Natural killer cell (primary cell): ENCODE measurements around the gene GPSM1. TPM values are rescaled to one million over a fixed set of nuclear protein-coding genes. Genes with fewer than 3 reads are reported as not detected.

ENCODE experiments used
- ATAC-seq, 3 donors: fragments of 150-1000 bp in 2 of 3; fragments of 200-7000 bp in 1 of 3; cut with Tn5 transposase; 1 replicate in 1 of 3; 2 replicates in 2 of 3; pipeline ENCODE4 v1.10.0; 2021; ENCODE audit warnings: mild to moderate bottlenecking in 2 of 3, moderate library complexity in 2 of 3
- DNase-seq, 2 donors: peaks; one replicate each; pipeline versions ENCODE4 v3.0.0 to v3.0.0-alpha.2; 2013 to 2021; ENCODE audit warnings: mixed read lengths in 1 of 2
- H3K27ac ChIP-seq: one replicate; pipeline ENCODE4 v1.5.1; 2013; ENCODE audit warnings: mild to moderate bottlenecking, low read length
- H3K27me3 ChIP-seq: one replicate; pipeline ENCODE4 v1.6.1; 2013; ENCODE audit warnings: low read length; ENCODE audit not compliant: control insufficient read depth, insufficient read depth
- H3K36me3 ChIP-seq: one replicate; pipeline ENCODE4 v1.6.1; 2013; ENCODE audit warnings: low read length; ENCODE audit not compliant: control insufficient read depth, insufficient read depth
- H3K4me1 ChIP-seq: one replicate; pipeline ENCODE4 v1.6.1; 2013; ENCODE audit warnings: low read length; ENCODE audit not compliant: control insufficient read depth, insufficient read depth
- H3K4me3 ChIP-seq: one replicate; pipeline ENCODE4 v1.5.1; 2013; ENCODE audit warnings: low read length
- H3K9me3 ChIP-seq: one replicate; pipeline ENCODE4 v1.6.1; 2013; ENCODE audit warnings: low read length; ENCODE audit not compliant: control insufficient read depth, insufficient read depth
- H3K27ac Mint-ChIP-seq, 2 donors: one replicate each; pipeline ENCODE4 v1.8.0; 2022; ENCODE audit warnings: mild to moderate bottlenecking in 2 of 2, mixed read lengths in 2 of 2, moderate library complexity in 1 of 2
- H3K27me3 Mint-ChIP-seq, 2 donors: one replicate each; pipeline ENCODE4 v1.8.0; 2022; ENCODE audit warnings: low read depth in 2 of 2, mixed read lengths in 2 of 2
- H3K36me3 Mint-ChIP-seq: one replicate; pipeline ENCODE4 v1.8.0; 2022; ENCODE audit warnings: mixed read lengths
- H3K4me1 Mint-ChIP-seq, 2 donors: one replicate each; pipeline ENCODE4 v1.8.0; 2022; ENCODE audit warnings: mixed read lengths in 2 of 2
- H3K4me3 Mint-ChIP-seq: one replicate; pipeline ENCODE4 v1.8.0; 2022; ENCODE audit warnings: mild to moderate bottlenecking, moderate library complexity, mixed read lengths
- H3K9me3 Mint-ChIP-seq, 2 donors: one replicate each; pipeline ENCODE4 v1.8.0; 2022; ENCODE audit warnings: mixed read lengths in 2 of 2
- CTCF ChIP-seq: fragments of 200-600 bp; IDR thresholded peaks from one replicate; pipeline ENCODE4 v1.8.0; 2022; ENCODE audit warnings: antibody characterized with exemption
- WGBS: methylation state at CpG from one replicate; pipeline ENCODE4 v1.1.7; 2013; ENCODE audit warnings: missing lambda C conversion rate; ENCODE audit not compliant: insufficient coverage; 5-methylcytosine and 5-hydroxymethylcytosine counted together
- intact Hi-C: fragments of 100-400 bp; cut with micrococcal nuclease; formaldehyde crosslinking; loops from one replicate; pipeline ENCODE4 v1.14.2; 2022
- total RNA-seq, 4 donors: library from RNA; stranded (reverse); fragments of 120-200 nt in 1 of 4; gene quantifications; one replicate each; pipeline versions ENCODE4 v1.2.3 to v1.2.4, GENCODE V29; 2013 to 2022

GPSM1 gene
- total RNA-seq, 3 donors from 2014 or later (not counting 1 experiment from before 2014, with no cell fraction given) = 2.6 to 4.2 (median 3.4) TPM

GRCh38 chr9:136346157-136346481 lies 18.8 kb downstream of the GPSM1 start:
- ATAC-seq (no peak), DNase-seq (no peak)
- no peaks in the 10 kb centered on the region for H3K4me1 Mint-ChIP-seq
- no peak for TF ChIP-seq CTCF
- no peaks in the 10 kb centered on the region for H3K9me3 Mint-ChIP-seq
- intact Hi-C loops = no loop called here
- Histone ChIP-seq H3K9me3 (no peaks in the 10 kb centered on the region), H3K4me3 (no peak overlapping the region), H3K27me3 (no peaks in the 10 kb centered on the region), H3K27ac (no peak overlapping the region), H3K36me3 (no peaks in the 10 kb centered on the region), H3K4me1 (peaks cover 7% of the 10 kb centered on the region)
- no peak overlapping the region for H3K27ac Mint-ChIP-seq
- no peaks in the 10 kb centered on the region for H3K27me3 Mint-ChIP-seq
- no peak overlapping the region for H3K4me3 Mint-ChIP-seq
- no peaks in the 10 kb centered on the region for H3K36me3 Mint-ChIP-seq
- 87% methylated on average over 10 of the region's 10 CpGs for WGBS

- no peaks in the 10 kb centered on the region for H3K4me1 Mint-ChIP-seq
- 91% methylated on average over 20 of the region's 20 CpGs for WGBS
- H3K9me3 ChIP-seq = no peaks in the 10 kb centered on the region
- ATAC-seq (no peak), DNase-seq (no peak)
- no peak overlapping the region for H3K27ac ChIP-seq
- H3K36me3 ChIP-seq = no peaks in the 10 kb centered on the region
- H3K36me3 Mint-ChIP-seq = no peaks in the 10 kb centered on the region
- no peaks in the 10 kb centered on the region for H3K9me3 Mint-ChIP-seq
- H3K27me3 ChIP-seq = no peaks in the 10 kb centered on the region
- peaks cover 7% of the 10 kb centered on the region for H3K4me1 ChIP-seq
- no peaks in the 10 kb centered on the region for H3K27me3 Mint-ChIP-seq
- TF ChIP-seq CTCF = no peak
- intact Hi-C loops = no loop called here
- H3K4me3 Mint-ChIP-seq = no peak overlapping the region
- no peak overlapping the region for H3K4me3 ChIP-seq
- H3K27ac Mint-ChIP-seq = no peak overlapping the region
Observed at GRCh38 chr9:136346927-136347465, 19.7 kb downstream of the GPSM1 start.

- Mint-ChIP-seq H3K4me1 (no peaks in the 10 kb centered on the region), H3K27ac (no peak overlapping the region), H3K27me3 (no peaks in the 10 kb centered on the region), H3K36me3 (no peaks in the 10 kb centered on the region), H3K4me3 (no peak overlapping the region), H3K9me3 (no peaks in the 10 kb centered on the region)
- Histone ChIP-seq H3K27ac (no peak overlapping the region), H3K4me3 (no peak overlapping the region), H3K36me3 (no peaks in the 10 kb centered on the region), H3K4me1 (peaks cover 5% of the 10 kb centered on the region), H3K27me3 (no peaks in the 10 kb centered on the region), H3K9me3 (no peaks in the 10 kb centered on the region)
- no peak for DNase-seq
- WGBS = 91% methylated on average over 34 of the region's 34 CpGs
- TF ChIP-seq CTCF = no peak
- no peak for ATAC-seq
- intact Hi-C loops = no loop called here
Observed at GRCh38 chr9:136347472-136348256, 20.3 kb downstream of the GPSM1 start.

GRCh38 chr9:136348691-136349090 lies 21.4 kb downstream of the GPSM1 start:
- Histone ChIP-seq H3K9me3 (no peaks in the 10 kb centered on the region), H3K27me3 (no peaks in the 10 kb centered on the region), H3K27ac (no peak overlapping the region), H3K4me1 (no peaks in the 10 kb centered on the region), H3K36me3 (no peaks in the 10 kb centered on the region), H3K4me3 (no peak overlapping the region)
- ATAC-seq = no peak
- no peaks in the 10 kb centered on the region for H3K27me3 Mint-ChIP-seq
- no peaks in the 10 kb centered on the region for H3K4me1 Mint-ChIP-seq
- no peak overlapping the region for H3K27ac Mint-ChIP-seq
- no peaks in the 10 kb centered on the region for H3K9me3 Mint-ChIP-seq
- no peak for DNase-seq
- no peak for TF ChIP-seq CTCF
- intact Hi-C loops = no loop called here
- no peak overlapping the region for H3K4me3 Mint-ChIP-seq
- WGBS = 85% methylated on average over 14 of the region's 14 CpGs
- H3K36me3 Mint-ChIP-seq = no peaks in the 10 kb centered on the region
